NCI-H345 treated with DMSO at 0.1 percent for 48 hours (cell line): ENCODE results near the gene PCBD2.
"Not testable (repeated sequence)": the region's sequence is repeated elsewhere in the genome, so short reads cannot be mapped to it uniquely, and the experiment has no call there.

Experiments used
- DNase-seq: peaks from one replicate; lab custom pipeline; 2025; ENCODE audit not compliant: unreplicated experiment; lab: John Stamatoyannopoulos, UW

The PCBD2 gene

GRCh38 chr5:134957920-134958608 is 53.1 kb downstream of the PCBD2 start:
- DNase-seq: no peak

DNA sequence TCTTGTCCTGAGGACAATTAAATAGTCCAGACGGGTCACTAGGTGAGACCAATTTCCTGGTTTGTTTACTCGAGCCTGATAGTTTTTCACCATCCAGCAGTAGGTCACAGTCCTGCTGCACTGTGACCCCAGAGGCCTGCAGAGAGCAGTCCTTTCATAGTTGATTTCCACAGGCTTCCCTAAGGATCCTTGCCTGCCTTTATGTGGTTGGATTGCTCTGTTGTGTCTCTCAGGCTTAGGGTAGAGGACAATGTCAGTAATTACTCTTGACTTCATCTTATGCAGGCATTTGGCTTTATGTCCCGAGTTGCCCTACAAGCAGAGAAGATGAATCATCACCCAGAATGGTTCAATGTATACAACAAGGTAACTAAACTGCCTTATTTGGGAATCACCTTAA is 53.8 kb downstream of the PCBD2 start:
- DNase-seq: no peak

DNA sequence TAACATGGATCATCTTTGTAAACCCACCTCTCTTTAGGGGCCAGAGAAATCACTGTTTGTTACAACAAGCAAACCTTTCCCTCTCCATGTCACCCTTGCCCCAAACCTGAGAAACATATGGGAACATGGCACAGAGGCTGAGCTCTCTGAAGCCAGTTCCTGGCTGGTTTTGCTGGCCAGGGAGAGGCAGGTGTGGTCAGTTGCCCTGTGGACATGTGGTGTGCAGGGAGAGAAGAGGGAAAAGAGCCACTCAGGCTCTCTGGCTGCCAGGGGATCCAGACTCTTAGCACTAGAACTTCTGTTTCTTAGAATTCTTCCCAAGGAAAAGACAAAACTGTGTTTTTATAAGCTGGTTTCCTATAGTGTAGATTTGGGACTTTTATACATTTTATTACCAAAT is 58.2 kb downstream of the PCBD2 start:
- no peak for DNase-seq

DNA sequence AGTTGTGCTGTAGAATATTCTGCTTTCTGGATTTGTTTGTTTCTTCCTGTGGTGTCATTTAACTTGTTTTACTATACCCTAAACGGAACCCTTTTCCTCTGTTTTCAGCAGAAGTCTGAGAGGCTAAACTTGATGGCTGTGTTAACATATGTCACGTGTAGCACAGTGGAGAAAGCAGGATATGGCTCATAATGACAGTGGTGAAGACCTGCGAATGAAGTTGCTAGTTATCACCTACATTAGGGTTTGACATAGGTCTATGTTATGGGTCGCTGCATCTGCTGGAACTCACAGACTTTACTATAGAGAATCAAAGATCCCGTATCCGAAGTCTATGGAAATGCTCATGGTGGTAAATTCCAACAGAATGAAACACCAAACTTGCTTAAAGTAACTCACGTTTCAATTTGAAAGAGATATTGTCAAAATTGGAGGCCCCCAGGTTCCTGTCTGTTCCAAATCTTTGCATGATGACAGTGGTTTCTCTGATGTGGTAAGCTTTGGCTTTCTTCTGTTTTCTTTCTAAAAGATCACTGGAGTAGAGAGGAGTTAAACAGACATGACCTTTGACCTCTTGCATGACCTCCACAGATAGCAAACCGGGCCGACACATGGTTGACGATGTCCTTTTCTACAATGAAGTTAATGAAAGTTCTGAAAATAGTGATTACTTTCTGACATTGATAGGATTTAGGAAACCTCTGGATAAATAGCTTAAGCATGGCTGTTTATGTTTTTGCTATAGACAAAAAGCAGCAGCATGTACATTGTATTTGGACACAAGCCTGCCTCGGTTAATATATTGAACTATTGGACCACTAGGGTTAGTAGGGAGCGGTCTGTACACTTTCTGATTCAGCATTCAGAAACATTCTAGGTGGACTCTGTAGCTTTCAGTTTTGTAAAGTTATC is 59.7 kb downstream of the PCBD2 start:
- DNase-seq: no peak

DNA sequence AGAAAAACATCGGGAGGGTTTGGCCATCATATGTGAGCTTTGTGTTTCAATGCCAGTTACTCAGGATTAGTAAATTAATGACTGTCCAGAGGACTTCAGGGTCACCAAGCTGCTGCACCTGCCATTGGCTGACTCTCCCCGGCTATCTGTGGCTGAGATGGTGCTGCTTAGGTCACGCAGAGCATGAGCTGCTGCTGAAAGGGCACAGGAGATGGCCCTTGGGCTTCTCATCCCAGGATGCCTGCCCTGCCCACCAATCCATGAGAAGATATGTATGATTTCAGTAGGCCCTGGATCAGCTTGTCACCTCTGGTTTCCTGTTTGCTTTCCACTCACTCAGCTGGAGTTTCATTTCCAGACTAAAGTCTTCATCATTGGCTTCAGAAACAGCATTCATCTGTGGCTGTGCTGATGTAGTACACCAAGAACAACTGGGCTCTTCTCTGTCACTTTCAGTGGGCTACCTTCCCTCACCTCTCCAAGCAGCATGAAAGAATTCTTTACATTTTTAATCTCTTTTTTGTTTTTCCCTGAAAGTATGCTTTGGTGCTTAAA is 60.4 kb downstream of the PCBD2 start:
- DNase-seq: no peak

GRCh38 chr5:134967607-134968006 is 62.7 kb downstream of the PCBD2 start, which contains the start of gene CATSPER3:
Gene CATSPER3, plus strand, starts transcription at chr5:134967907. Its CDS starts 85 bp downstream, at chr5:134967992.
- DNase-seq: no peak

DNA sequence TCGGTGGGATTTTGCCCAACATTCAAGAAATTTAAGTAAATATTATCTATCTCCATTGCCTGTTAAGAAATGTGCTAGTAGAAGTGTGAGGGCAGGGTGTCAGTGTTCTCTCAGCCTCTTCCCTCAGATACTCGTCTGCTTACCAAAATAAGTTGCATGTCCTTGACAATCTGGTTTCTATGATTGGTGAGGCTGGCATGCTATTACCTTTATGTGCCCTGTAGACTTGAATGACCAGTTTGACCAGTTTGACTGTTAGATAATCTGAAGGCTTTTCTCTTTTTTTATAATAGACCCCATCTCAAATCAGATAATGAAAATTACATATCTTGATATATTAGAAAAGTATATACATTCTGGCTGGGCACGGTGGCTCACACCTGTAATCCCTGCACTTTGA is 63.1 kb downstream of the PCBD2 start:
- no peak for DNase-seq

- DNase-seq: no peak
These were observed 64.2 kb downstream of the PCBD2 start for GRCh38 chr5:134969166-134969565.

DNA sequence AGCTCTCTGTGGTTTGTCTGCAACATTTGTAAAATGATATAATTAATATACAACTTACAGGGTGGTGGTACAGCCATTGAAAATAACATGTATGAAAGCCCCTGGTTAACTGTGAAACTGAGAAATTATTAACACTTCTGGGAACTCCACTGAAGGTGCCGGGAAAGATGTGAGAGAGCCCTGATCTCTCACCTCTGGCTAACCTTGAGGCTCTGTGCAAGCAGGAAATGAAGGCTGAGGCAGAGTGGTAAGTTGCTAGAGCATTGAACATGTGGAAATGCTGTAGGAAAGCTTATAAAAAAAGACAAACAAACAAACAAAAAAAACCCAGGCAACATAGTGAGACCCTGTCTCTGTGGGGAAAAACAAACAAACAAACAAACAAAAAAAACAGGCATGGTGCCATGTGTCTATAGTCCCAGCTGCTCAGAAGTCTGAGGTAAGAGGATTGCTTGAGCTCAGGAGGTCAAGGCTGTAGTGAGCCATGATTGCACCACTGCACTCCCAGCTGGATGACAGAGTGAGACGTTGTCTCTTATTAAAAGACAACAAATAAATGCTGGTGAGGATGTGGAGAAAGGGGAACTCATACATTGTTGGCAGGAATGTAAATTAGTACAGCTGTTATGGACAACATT is 70.3 kb downstream of the PCBD2 start:
- DNase-seq: no peak

DNA sequence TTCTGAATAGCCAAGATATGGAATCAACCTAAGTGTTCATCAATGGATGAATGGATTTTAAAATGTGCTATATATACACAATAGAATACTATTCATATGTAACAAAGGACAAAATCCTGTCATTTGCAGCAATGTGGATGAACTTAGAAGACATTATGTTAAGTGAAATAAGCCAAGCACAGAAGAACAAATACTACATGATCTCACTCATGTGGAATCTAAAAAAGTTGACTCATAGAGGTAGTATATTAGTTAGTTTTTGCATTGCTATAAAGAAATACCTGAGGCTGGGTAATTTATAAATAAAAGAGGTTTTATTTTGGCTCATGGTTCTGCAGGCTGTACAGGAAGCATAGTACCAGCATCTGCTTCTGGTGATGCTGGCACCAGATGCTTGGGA is 70.9 kb downstream of the PCBD2 start:
- DNase-seq: no peak

DNA sequence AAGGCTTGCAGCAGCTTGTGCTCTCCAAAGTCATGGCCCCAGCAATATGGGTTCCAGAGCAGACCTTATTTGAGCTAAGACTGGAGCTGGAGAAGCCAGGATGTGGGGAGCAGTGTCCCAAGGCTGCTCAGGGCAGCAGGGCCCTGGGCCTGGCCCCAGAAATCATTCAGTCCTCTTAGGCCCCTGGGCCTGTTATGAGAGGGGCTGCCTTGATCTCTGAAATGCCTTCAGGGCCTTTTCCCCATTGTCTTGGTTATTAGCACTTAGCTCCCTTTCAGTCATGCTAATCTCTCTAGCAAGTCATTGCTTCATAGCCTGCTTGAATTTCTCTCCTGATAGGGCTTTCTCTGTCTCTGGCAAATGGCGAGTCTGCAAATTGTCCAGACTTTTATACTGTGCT is 71.9 kb downstream of the PCBD2 start:
- no peak for DNase-seq

- DNase-seq: no peak
These were observed 74.5 kb downstream of the PCBD2 start for GRCh38 chr5:134979416-134979815.

GRCh38 chr5:134982230-134982629 is 77.3 kb downstream of the PCBD2 start:
- no peak for DNase-seq

DNA sequence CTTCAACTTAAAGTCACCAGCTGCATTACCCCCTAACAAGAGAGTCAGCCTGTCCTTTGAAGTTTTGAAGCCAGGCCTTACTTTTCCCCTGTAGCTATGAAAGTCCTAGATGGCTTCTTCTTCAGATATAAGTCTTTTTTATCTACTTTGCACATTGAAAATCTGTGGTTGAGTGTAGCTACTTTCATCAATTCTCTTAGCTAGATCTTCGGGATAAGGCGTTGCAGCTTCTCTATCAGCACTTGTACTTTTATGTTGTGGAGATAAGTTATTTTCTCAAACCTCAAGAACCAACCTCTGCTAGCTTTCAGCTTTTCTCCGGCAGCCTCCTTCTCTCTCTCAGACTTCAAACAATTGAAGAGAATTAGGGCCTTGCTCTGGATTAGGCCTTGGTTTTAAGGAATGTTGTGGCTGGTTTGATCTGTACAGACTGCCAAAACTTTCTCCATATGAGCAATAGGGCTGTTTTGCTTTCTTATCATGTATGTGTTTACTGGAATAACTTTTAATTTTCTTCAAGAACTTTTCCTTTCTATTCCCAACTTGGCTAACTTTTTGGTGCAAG is 84.4 kb downstream of the PCBD2 start:
- DNase-seq: no peak

DNA sequence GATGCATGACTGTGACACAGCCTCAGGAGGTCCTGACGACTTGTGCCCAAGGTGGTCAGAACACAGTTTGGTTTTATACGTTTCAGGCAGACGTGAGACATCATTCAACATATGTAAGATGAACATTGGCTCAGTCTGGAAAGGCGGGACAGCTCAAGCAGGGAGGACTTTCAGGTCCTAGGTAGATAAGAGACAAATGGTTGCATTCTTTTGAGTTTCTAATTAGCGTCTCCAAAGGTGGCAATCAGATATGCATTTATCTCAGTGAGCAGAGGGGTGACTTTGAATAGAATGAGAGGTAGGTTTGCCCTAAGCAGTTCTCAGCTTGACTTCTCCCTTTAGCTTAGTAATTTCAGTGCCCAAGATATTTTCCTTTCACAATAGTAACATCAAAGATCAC is 85.3 kb downstream of the PCBD2 start:
- DNase-seq: not testable (repeated sequence)

DNA sequence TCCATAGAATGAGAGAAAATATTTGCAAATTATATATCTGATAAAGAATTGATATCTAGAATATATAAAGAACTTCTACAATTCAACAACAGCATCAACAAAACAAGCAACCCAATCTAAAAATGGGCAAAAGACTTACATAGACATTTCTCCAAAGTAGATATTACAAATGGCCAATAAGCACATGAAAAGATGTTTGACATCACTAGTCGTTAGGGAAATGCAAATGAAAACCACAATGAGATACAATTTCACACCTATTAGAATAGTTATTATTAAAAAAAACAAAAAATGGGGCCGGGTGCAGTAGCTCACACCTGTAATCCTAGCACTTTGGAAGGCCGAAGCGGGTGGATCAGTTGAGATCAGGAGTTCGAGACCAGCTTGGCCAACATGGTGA is 87.2 kb downstream of the PCBD2 start:
- no peak for DNase-seq

- DNase-seq: no peak
These were observed 88.2 kb downstream of the PCBD2 start for GRCh38 chr5:134993161-134993560.

DNA sequence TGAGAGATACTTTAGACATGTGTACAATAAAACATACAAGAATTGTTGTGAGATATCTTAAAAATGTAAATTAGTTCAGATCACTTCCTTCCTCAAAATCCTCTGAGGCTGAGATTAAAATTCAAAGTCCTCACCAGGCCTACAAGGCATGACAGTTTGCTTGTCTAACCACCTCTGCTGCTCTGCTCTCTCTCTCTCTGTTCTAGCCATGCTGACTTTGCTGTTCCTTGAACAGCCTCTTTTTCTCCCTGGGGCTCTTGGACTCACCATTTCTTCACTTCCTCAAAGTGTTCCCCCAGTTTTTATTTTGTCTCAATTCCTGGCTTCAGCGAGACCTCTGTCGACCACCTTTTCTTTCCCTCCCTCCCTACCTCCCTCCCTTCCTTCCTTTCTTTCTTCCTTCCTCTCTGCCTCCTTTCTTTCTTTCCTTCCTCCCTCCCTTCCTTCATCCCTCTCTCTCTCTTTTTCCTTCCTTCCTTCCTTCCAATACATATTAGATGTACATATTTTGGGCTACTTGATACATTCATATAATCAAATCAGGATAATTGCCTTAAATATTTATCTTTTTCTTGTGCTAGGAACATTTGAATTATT is 89.7 kb downstream of the PCBD2 start:
- no peak for DNase-seq

GRCh38 chr5:134995850-134996402 is 91.0 kb downstream of the PCBD2 start:
- DNase-seq: no peak

DNA sequence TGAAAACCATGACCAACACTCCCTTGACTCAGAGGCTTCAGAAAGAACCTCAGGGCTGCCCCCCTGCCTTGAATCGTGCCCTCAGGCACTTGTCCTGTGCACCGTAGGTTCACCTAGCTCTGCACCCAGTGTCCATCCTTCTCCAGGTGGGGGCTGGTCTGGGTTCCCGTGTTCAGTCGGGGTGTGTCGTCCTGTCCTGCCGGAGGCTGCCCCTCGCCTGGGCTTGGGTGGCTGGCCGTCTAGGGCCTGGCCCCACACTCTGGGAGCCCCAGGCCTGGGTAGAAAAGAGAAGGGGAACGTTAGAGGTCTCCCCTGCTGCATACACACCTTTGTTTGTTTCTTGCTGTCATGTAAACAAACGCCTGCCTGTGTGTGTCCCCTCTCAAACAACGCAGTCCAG is 92.1 kb downstream of the PCBD2 start:
- DNase-seq: no peak
